ENCODE measurements around the gene INAFM1.

The INAFM1 gene

DNA sequence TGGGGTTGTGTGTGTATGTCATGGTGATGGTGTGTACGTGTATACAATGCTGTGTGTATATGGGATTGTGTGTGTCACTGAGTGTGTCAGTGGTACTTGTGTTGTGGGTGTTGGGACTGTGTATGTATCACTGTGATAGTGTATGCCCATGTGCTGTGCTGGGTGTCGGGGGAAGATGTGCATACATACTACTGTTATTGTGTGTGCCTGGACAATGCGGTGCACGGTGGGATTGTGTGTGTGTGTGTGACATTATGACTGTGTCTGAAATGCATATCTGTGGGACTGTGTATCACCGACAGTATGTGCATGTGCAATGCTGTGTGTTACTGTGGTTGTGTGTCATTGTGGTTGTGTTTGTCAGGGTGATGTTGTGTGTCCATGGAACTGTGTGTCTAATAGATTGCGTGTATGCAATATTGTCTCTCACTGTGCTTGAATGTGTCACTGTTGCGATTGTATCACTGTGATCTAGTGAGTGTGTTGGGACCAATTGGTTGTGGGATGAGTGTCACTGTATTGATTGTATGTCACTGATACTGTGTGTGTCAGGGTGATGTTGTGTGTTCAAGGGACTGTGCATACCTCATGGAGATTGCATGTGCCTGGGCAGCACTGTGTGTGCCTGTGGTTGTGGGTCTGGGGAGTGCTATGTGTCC lies 32.6 kb upstream of the INAFM1 start:
- TF ChIP-seq SPI1 (IDR thresholded peaks at IDR 0.05; ENCODE audit: borderline replicate concordance, low read depth) = no peak
- no peak for TF ChIP-seq GABPA (IDR thresholded peaks at IDR 0.05; ENCODE audit: low read depth)
- TF ChIP-seq, protein P1, sequence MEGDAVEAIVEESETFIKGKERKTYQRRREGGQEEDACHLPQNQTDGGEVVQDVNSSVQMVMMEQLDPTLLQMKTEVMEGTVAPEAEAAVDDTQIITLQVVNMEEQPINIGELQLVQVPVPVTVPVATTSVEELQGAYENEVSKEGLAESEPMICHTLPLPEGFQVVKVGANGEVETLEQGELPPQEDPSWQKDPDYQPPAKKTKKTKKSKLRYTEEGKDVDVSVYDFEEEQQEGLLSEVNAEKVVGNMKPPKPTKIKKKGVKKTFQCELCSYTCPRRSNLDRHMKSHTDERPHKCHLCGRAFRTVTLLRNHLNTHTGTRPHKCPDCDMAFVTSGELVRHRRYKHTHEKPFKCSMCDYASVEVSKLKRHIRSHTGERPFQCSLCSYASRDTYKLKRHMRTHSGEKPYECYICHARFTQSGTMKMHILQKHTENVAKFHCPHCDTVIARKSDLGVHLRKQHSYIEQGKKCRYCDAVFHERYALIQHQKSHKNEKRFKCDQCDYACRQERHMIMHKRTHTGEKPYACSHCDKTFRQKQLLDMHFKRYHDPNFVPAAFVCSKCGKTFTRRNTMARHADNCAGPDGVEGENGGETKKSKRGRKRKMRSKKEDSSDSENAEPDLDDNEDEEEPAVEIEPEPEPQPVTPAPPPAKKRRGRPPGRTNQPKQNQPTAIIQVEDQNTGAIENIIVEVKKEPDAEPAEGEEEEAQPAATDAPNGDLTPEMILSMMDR (IDR thresholded peaks at IDR 0.05; ENCODE audit: insufficient read depth, low read length) = no peak
- no peak for TF ChIP-seq REST (IDR thresholded peaks at IDR 0.05; ENCODE audit: insufficient replicate concordance, low read depth)
- no peak for TF ChIP-seq POLR2AphosphoS5 (IDR thresholded peaks at IDR 0.05; ENCODE audit: low read depth)

DNA sequence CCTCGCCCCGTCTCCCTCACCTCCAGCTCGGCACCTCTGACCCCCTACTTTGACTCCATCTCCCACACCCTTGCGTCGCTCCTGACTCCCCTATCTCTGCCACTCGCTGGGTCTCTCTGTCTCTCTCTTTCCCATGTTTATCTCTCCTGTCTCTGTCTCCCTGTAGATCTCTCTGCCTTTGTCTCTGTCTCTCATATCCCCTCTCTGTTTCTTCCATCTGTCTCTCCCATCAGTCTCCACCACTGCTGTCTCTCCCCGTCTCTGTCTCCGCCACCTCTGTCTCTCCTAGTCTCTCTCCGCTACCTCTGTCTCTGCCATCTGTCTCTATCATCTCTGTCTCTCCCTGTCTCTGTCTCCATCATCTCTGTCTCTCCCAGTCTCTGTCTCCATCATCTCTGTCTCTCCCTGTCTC lies 31.3 kb upstream of the INAFM1 start:
- peaks cover 34% of the 10 kb centered on the region for H3K27me3 ChIP-seq (ENCODE audit: insufficient read depth, poor library complexity, severe bottlenecking)
- TF ChIP-seq, protein P1 (IDR thresholded peaks at IDR 0.05; ENCODE audit: insufficient read depth, low read length) = no peak
- TF ChIP-seq POLR2AphosphoS5 (IDR thresholded peaks at IDR 0.05; ENCODE audit: low read depth) (no peak), GABPA (IDR thresholded peaks at IDR 0.05; ENCODE audit: low read depth) (no peak), REST (IDR thresholded peaks at IDR 0.05; ENCODE audit: insufficient replicate concordance, low read depth) (no peak), SPI1 (IDR thresholded peaks at IDR 0.05; ENCODE audit: borderline replicate concordance, low read depth) (no peak)
- no peak for DNase-seq (ENCODE audit: low read depth in 1 of 2, low spot score in 1 of 2)
- no peak overlapping the region for H3K27ac ChIP-seq (replicated peaks)
- H3K4me3 ChIP-seq (replicated peaks; ENCODE audit: insufficient read depth, low read length) = 0 out of 2 replicates have a peak overlapping the region, but pooled peaks have one; percentile 5

More for the DNA sequence above, 32.6 kb upstream of the INAFM1 start:
- Histone ChIP-seq H3K4me3 (replicated peaks; ENCODE audit: insufficient read depth, low read length) (no peak overlapping the region), H3K27ac (replicated peaks) (no peak overlapping the region), H3K27me3 (ENCODE audit: insufficient read depth, poor library complexity, severe bottlenecking) (peaks cover 36% of the 10 kb centered on the region)
- DNase-seq (ENCODE audit: low read depth in 1 of 2, low spot score in 1 of 2) = no peak

DNA sequence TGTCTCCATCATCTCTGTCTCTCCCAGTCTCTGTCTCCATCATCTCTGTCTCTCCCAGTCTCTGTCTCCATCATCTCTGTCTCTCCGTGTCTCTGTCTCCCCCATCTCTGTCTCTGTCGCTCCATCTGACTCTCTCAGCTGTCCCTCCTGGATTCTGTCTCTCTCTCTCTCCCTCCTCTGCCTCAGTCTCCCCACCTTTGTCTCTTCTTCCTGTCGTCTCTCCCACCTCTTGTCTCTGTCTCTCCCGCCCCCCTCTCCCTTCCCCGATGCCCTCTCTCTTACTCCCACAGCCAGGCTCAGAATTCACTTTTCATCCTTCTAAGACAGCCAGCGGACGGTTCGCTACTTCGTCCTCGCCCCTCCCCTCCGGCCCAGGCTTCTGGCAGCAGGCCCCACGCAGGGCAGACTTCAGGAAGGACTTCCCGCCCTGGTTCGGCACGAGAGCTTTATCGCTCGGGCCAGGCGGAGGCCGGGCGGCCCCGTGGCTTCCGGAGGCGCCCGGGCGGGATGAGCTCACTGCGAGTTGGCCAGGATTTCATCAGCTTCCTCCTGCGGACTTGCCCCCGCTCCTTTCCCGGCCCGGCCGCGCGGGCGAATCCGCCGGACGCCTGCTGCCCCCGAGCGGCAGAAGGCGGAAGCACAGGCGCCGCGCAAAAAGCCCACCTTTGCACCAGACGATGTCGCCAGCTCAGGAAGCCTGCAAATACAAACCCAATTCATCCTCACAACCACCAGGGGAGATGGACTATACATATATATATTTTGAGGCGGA lies 30.7 kb upstream of the INAFM1 start:
- peaks cover 30% of the 10 kb centered on the region for H3K27me3 ChIP-seq (ENCODE audit: insufficient read depth, poor library complexity, severe bottlenecking)
- no peak overlapping the region; the same call in 1 of the 2 replicates for H3K4me3 ChIP-seq (replicated peaks; ENCODE audit: insufficient read depth, low read length)
- TF ChIP-seq, protein P1 (IDR thresholded peaks at IDR 0.05; ENCODE audit: insufficient read depth, low read length) = peak; percentile 88
- TF ChIP-seq SPI1 (IDR thresholded peaks at IDR 0.05; ENCODE audit: borderline replicate concordance, low read depth) (no peak), GABPA (IDR thresholded peaks at IDR 0.05; ENCODE audit: low read depth) (no peak; the same call in none of the 2 replicates), POLR2AphosphoS5 (IDR thresholded peaks at IDR 0.05; ENCODE audit: low read depth) (peak; percentile 72), REST (IDR thresholded peaks at IDR 0.05; ENCODE audit: insufficient replicate concordance, low read depth) (no peak)
- peak; percentile 95 for DNase-seq (ENCODE audit: low read depth in 1 of 2, low spot score in 1 of 2)
- H3K27ac ChIP-seq (replicated peaks) = no peak overlapping the region

Measured in HL-60 (cell line).